ENCODE results near the gene CFAP92.

DNA sequence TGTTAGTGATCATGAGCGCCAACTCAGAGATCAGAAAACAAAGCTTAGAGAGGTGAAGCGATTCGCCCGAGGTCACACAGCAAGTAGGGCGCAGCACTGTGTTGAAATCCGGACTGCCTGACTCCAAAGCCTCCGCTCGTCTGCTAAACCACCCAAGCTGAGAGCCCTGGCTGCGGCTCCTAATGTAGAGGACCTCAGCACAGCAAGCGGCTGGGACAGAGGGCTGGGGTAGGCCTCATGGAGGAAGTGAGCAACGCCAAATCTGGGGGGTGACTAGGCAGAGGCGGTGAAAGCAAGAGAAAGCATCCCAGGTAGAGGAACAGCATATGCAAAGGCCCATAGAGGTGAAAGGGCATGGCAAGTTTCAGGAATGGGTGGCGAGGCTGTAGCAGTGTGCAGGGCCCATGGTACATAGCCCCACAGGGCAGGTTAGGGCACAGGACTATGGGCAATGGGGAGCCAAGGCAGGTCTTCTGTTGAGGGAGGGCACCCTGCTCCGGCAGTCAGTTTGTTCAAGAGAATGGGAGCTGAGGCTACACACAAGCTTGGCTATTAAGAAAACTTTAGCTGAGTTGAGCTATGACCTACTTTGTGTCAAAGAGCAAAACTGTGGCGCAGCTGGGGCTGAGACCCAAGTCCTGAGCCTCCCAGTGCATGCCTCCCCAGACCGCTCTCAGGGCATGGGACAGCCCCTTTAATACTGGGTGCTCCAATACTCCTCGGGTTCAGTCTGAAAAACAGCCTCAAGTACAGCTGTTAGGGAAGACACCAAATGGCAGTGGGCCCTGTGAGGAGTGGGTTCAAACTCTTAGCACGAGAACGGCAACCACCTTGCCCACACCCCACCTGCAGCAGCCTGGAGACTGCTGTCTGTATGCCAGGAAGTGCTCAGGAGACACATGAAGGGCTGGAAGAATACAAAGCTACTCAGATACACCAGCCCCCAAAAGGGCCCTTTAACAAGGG is 988 bp upstream of the CFAP92 start:
- TF ChIP-seq, protein P1, sequence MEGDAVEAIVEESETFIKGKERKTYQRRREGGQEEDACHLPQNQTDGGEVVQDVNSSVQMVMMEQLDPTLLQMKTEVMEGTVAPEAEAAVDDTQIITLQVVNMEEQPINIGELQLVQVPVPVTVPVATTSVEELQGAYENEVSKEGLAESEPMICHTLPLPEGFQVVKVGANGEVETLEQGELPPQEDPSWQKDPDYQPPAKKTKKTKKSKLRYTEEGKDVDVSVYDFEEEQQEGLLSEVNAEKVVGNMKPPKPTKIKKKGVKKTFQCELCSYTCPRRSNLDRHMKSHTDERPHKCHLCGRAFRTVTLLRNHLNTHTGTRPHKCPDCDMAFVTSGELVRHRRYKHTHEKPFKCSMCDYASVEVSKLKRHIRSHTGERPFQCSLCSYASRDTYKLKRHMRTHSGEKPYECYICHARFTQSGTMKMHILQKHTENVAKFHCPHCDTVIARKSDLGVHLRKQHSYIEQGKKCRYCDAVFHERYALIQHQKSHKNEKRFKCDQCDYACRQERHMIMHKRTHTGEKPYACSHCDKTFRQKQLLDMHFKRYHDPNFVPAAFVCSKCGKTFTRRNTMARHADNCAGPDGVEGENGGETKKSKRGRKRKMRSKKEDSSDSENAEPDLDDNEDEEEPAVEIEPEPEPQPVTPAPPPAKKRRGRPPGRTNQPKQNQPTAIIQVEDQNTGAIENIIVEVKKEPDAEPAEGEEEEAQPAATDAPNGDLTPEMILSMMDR (IDR thresholded peaks at IDR 0.05) = no peak
- TF ChIP-seq POLR2A (IDR thresholded peaks at IDR 0.05) = no peak

All from Peyer's patch (tissue), 4 donors.